Measurements from ENCODE around the gene CYTL1. TPM values are rescaled to one million over a fixed set of nuclear protein-coding genes. Genes with fewer than 3 reads are reported as not detected.

The CYTL1 gene
- total and polyA plus RNA-seq, 9 of the 15 experiments (the other 6 are each of a cell fraction or from before 2014, with no cell fraction given): not detected

GRCh38 chr4:5018603-5019002, 655 bp downstream of the CYTL1 start:
- no TSS peak for BruUV-seq (replicated peaks)
- peaks cover 0 to 18% of the 10 kb centered on the region in 2 experiments; a peak in 2 of 5 replicates for H3K27me3 ChIP-seq (ENCODE audit: control insufficient read depth in 2 of 2, insufficient read depth in 2 of 2, low read length in 2 of 2)
- intact Hi-C loops (cut with micrococcal nuclease) (no loop called here), in situ Hi-C loops (cut with MboI) (no loop called here)
- H3K4me2 ChIP-seq (ENCODE audit: insufficient read depth, low read length): no peak overlapping the region
- peaks cover 2 to 9% of the 10 kb centered on the region in 2 experiments; a peak in 4 of 5 replicates for H3K4me1 ChIP-seq (replicated peaks in 1 of 2; ENCODE audit: control insufficient read depth in 2 of 2, insufficient read depth in 2 of 2, low read length in 2 of 2)
- no peaks in the 10 kb centered on the region for H3K9me1 ChIP-seq (ENCODE audit: control insufficient read depth, insufficient read depth, low read length)
- no peaks in the 10 kb centered on the region for H3K36me3 ChIP-seq (ENCODE audit: control insufficient read depth, insufficient read depth, low read length)
- TF ChIP-seq RBM25 (IDR thresholded peaks at IDR 0.05; ENCODE audit: low read depth, low read length, severe bottlenecking) (peak; percentile 13), RBFOX2 (IDR thresholded peaks at IDR 0.05; ENCODE audit: low read depth, low read length) (no peak), AFF1 (IDR thresholded peaks at IDR 0.05; ENCODE audit: low read depth in 1 of 2, partially characterized antibody in 2 of 2) (no peak)
- no peaks in the 10 kb centered on the region for H3K79me2 ChIP-seq (ENCODE audit: control insufficient read depth, insufficient read depth, low read length)
- POLR2A ChIA-PET: interaction anchor here (0.6 to 0.8 kb wide), 2 partner anchors 366 to 572 kb away, joined by 3 to 4 read pairs; no protein-coding TSS in a partner anchor
- H3K27ac ChIP-seq (ENCODE audit: extremely low read depth, low read depth, low read length): no peak overlapping the region
- no peak overlapping the region for H3K4me3 ChIP-seq
- H4K20me1 ChIP-seq (replicated peaks; ENCODE audit: control insufficient read depth, insufficient read depth, low read length): no peaks in the 10 kb centered on the region
- peak overlapping the region in 1 of 2 experiments; percentile 22; a peak in 1 of 4 replicates for H3K9ac ChIP-seq (ENCODE audit: insufficient read depth in 1 of 2, low read depth in 2 of 2, low read length in 2 of 2)
- ATAC-seq (peak; percentile 12; the same call in 1 of the 3 replicates), FAIRE-seq (peak; percentile 37), DNase-seq (ENCODE audit: extremely low read depth in 1 of 4, low spot score in 3 of 4) (no peak)
- CTCF ChIA-PET (ENCODE audit: low intra/inter-chr PET ratio): interaction anchor here (0.7 kb wide), 1 partner anchor 124 kb away, joined by 3 read pairs; no protein-coding TSS in a partner anchor
- WGBS (ENCODE audit: insufficient coverage, low coverage, missing lambda C conversion rate): 31% methylated on average over 6 of the region's 6 CpGs
- H2AFZ ChIP-seq (ENCODE audit: low read depth, low read length): peak overlapping the region; percentile 59; the same call in 1 of the 2 replicates
- no peaks in the 10 kb centered on the region for H3K9me3 ChIP-seq (replicated peaks; ENCODE audit: control insufficient read depth, insufficient read depth, low read depth, low read length)
